ENCODE data around the gene SPATA12.

SPATA12 gene

DNA sequence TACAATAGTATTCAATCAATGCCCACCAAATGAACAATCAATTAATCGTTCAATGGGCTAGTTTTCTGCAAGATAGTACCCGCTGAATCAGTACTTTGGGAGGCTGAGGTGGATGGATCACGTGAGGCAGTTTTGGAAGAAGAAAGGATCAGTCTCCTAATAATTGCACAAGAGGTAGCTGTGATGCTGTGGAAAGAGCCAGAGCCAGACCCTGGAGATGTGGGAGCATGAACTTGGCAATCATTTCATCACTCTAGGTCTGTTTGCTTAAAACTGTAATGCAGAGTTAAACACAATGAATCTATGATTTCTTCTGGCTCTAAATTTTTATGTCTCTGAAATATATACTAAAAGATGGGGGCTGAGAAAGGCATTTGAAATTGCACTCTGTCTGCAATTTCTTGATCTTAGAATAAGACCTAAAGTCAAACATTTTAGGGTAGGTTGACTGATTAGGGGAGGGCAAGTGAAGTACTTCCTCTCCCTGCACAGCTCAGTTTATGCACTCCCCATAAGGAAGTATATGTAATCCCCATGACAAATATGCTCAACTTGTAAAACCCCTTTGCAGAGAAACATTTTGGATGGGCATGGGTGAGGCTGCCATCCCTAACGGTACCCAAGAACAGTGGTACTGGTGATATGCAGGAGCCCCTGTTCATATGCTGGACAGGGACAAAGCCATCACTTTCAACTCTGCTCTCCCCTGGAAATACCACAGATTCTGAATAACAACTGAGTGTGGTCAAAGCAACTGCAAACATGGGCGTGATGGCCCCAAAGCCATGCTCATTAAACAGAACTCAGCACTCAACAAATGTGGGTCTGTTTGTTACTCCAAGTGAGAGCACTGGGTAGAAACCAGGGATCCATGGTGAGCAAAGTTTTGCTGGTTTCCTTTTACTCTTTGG is 28.6 kb upstream of the SPATA12 start:
- no peaks in the 10 kb centered on the region for H3K36me3 ChIP-seq (ENCODE audit: control insufficient read depth, insufficient read depth, low read length)
- peaks cover 4% of the 10 kb centered on the region for H3K79me2 ChIP-seq
- TF ChIP-seq, protein P1, sequence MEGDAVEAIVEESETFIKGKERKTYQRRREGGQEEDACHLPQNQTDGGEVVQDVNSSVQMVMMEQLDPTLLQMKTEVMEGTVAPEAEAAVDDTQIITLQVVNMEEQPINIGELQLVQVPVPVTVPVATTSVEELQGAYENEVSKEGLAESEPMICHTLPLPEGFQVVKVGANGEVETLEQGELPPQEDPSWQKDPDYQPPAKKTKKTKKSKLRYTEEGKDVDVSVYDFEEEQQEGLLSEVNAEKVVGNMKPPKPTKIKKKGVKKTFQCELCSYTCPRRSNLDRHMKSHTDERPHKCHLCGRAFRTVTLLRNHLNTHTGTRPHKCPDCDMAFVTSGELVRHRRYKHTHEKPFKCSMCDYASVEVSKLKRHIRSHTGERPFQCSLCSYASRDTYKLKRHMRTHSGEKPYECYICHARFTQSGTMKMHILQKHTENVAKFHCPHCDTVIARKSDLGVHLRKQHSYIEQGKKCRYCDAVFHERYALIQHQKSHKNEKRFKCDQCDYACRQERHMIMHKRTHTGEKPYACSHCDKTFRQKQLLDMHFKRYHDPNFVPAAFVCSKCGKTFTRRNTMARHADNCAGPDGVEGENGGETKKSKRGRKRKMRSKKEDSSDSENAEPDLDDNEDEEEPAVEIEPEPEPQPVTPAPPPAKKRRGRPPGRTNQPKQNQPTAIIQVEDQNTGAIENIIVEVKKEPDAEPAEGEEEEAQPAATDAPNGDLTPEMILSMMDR (IDR thresholded peaks at IDR 0.05), result no peak
- peaks cover 19% of the 10 kb centered on the region for H3K4me1 ChIP-seq
- H3K9me3 ChIP-seq (ENCODE audit: control insufficient read depth, low read length), result no peaks in the 10 kb centered on the region
- no peak overlapping the region for H3K9ac ChIP-seq
- H3K27me3 ChIP-seq (ENCODE audit: control insufficient read depth, insufficient read depth, low read length), result no peaks in the 10 kb centered on the region
- H3K27ac ChIP-seq, result no peak overlapping the region
- no peak overlapping the region for H3K4me2 ChIP-seq (ENCODE audit: low read length)
- no peak overlapping the region for H2AFZ ChIP-seq
- no peak overlapping the region for H3K4me3 ChIP-seq (ENCODE audit: low read depth, low read length)

DNA sequence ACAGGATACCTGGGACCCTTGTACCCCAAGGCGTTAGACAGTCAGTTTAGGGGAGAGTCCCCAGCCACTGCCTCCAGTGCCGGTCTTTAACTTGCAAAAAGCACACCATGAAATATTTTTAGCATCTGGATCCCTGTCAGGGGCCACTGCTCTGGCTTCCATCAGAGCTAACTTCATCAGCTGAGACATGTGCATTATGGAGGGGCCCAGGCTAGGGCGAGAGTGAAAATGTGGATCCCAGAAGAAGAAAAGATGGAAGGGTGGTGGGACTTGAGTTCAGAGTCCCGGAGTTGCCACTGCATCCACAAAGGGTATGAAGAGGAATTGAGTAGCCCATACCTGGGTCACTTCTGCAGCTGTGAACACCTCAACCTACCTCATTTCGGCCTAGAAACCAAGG is 23.5 kb upstream of the SPATA12 start:
- no peaks in the 10 kb centered on the region for H3K27me3 ChIP-seq (ENCODE audit: control insufficient read depth, insufficient read depth, low read length)
- H3K36me3 ChIP-seq (ENCODE audit: control insufficient read depth, insufficient read depth, low read length), result no peaks in the 10 kb centered on the region
- no peak overlapping the region for H3K4me3 ChIP-seq (ENCODE audit: low read depth, low read length)
- no peak overlapping the region for H3K27ac ChIP-seq
- peaks cover 3% of the 10 kb centered on the region for H3K4me1 ChIP-seq
- no peak overlapping the region for H2AFZ ChIP-seq
- H3K9me3 ChIP-seq (ENCODE audit: control insufficient read depth, low read length), result no peaks in the 10 kb centered on the region
- H3K9ac ChIP-seq, result no peak overlapping the region
- TF ChIP-seq, protein P1 (IDR thresholded peaks at IDR 0.05), result no peak
- H3K4me2 ChIP-seq (ENCODE audit: low read length), result no peak overlapping the region
- peaks cover 23% of the 10 kb centered on the region for H3K79me2 ChIP-seq

DNA sequence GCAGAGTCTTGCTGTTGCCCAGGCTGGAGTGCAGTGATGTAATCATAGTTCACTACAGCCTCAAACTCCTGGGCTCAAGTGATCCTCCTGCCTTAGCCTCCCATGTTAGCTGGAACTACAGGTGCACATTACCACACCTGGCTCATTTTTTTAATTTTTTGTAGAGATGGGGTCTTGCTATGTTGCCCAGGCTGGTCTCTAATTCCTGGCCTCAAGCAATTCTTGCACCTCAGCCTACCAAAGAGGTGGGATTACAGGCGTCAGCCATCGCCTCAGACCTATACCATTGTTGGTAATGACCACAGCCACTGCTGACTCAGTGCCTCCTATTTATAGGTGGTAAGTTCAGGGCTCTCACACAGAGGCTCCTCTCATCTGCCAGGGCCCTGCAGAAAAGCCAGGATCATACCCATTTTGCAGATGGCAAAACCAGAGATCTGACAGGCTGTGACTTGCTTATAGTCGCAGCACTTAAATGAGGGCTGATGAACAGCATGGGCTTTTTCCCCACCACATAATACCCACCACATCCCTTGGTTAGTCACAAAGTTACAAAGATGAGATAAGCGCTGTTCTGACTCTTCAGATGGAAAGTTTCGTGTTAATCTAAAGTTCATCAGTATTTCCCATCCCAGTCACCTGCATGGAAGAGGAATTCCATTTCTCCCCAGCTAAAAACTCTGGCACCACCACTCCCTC is 21.8 kb upstream of the SPATA12 start:
- TF ChIP-seq, protein P1 (IDR thresholded peaks at IDR 0.05), result no peak
- H3K9me3 ChIP-seq (ENCODE audit: control insufficient read depth, low read length), result no peaks in the 10 kb centered on the region
- H3K4me1 ChIP-seq, result peaks cover 3% of the 10 kb centered on the region
- no peaks in the 10 kb centered on the region for H3K36me3 ChIP-seq (ENCODE audit: control insufficient read depth, insufficient read depth, low read length)
- no peak overlapping the region for H3K9ac ChIP-seq
- no peaks in the 10 kb centered on the region for H3K27me3 ChIP-seq (ENCODE audit: control insufficient read depth, insufficient read depth, low read length)
- no peak overlapping the region for H3K27ac ChIP-seq
- no peak overlapping the region for H2AFZ ChIP-seq
- H3K79me2 ChIP-seq, result peaks cover 26% of the 10 kb centered on the region
- H3K4me3 ChIP-seq (ENCODE audit: low read depth, low read length), result no peak overlapping the region
- H3K4me2 ChIP-seq (ENCODE audit: low read length), result no peak overlapping the region

DNA sequence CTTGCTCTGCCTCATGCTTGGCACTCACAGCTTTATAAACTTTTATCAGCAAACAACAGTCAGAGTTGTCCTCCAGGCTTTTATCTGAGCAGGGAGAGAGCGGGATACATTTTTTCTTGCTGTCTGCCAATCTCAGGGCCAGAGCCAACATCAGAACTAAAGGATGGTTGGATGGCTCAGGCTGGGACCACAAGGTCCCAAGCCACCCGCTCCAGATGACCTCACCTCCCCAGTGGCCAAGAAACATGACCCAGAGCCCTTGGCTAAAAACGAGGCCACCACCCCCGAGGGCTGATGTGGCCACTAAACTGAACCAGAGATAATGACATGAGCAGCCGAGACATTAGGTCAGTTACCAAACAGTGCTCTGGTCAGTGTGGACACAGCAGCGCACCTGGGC is 18.8 kb upstream of the SPATA12 start:
- H3K79me2 ChIP-seq, result peaks cover 44% of the 10 kb centered on the region
- H3K9ac ChIP-seq, result no peak overlapping the region
- no peaks in the 10 kb centered on the region for H3K36me3 ChIP-seq (ENCODE audit: control insufficient read depth, insufficient read depth, low read length)
- H3K9me3 ChIP-seq (ENCODE audit: control insufficient read depth, low read length), result no peaks in the 10 kb centered on the region
- H3K4me1 ChIP-seq, result peaks cover 16% of the 10 kb centered on the region
- H3K4me3 ChIP-seq (ENCODE audit: low read depth, low read length), result no peak overlapping the region
- H2AFZ ChIP-seq, result no peak overlapping the region
- no peak overlapping the region for H3K27ac ChIP-seq
- no peak overlapping the region for H3K4me2 ChIP-seq (ENCODE audit: low read length)
- TF ChIP-seq, protein P1 (IDR thresholded peaks at IDR 0.05), result no peak
- no peaks in the 10 kb centered on the region for H3K27me3 ChIP-seq (ENCODE audit: control insufficient read depth, insufficient read depth, low read length)
